ENCODE results near the gene ATG4B.

The ATG4B gene

DNA sequence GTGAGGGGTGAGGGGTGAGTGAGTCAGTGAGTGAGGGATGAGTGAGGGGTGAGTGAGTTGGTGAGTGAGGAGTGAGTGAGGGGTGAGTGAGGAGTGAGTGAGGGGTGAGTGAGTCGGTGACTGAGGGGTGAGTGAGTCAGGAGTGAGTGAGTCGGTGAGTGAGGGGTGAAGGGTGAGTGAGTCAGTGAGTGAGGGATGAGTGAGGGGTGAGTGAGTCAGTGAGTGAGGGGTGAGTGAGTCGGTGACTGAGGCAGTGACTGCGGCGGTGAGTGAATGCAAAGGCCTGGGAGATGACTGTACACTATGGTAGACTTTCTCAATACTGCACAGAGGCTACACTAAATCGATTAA, 17.1 kb upstream of the ATG4B start:
- Histone ChIP-seq H3K9me3 (ENCODE audit: control insufficient read depth, low read length) (no peaks in the 10 kb centered on the region), H3K9ac (no peak overlapping the region), H3K4me2 (ENCODE audit: low read length) (no peak overlapping the region), H3K27me3 (ENCODE audit: control insufficient read depth, insufficient read depth, low read length) (no peaks in the 10 kb centered on the region), H3K36me3 (ENCODE audit: control insufficient read depth, insufficient read depth, low read length) (no peaks in the 10 kb centered on the region), H3K79me2 (peaks cover 65% of the 10 kb centered on the region), H3K27ac (no peak overlapping the region), H2AFZ (no peak overlapping the region), H3K4me3 (ENCODE audit: low read depth, low read length) (no peak overlapping the region), H3K4me1 (peaks cover 13% of the 10 kb centered on the region)
- TF ChIP-seq, protein P1, sequence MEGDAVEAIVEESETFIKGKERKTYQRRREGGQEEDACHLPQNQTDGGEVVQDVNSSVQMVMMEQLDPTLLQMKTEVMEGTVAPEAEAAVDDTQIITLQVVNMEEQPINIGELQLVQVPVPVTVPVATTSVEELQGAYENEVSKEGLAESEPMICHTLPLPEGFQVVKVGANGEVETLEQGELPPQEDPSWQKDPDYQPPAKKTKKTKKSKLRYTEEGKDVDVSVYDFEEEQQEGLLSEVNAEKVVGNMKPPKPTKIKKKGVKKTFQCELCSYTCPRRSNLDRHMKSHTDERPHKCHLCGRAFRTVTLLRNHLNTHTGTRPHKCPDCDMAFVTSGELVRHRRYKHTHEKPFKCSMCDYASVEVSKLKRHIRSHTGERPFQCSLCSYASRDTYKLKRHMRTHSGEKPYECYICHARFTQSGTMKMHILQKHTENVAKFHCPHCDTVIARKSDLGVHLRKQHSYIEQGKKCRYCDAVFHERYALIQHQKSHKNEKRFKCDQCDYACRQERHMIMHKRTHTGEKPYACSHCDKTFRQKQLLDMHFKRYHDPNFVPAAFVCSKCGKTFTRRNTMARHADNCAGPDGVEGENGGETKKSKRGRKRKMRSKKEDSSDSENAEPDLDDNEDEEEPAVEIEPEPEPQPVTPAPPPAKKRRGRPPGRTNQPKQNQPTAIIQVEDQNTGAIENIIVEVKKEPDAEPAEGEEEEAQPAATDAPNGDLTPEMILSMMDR (IDR thresholded peaks at IDR 0.05): no peak

DNA sequence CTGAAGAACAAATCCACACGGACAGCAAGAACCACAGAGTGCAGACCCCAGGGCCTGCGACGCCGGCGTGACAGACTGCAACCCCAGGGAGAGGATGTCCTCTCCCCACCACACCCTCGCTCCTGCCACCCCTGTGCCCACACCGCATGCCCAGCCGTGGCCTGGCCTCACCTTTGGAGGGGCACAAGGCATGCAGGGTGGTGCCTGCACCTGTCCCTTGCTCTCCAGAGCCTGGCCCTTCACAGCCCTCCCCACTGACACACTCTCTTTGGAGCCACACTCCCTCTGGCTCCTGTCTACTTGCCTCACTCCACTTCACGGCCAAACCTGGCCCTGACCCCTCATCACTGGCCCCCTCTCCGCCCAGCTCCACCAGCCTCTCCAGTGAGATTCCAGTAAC, 9.8 kb upstream of the ATG4B start:
- no peak overlapping the region for H2AFZ ChIP-seq
- peaks cover 9% of the 10 kb centered on the region for H3K4me1 ChIP-seq
- no peak overlapping the region for H3K4me3 ChIP-seq (ENCODE audit: low read depth, low read length)
- H3K27me3 ChIP-seq (ENCODE audit: control insufficient read depth, insufficient read depth, low read length): no peaks in the 10 kb centered on the region
- no peaks in the 10 kb centered on the region for H3K9me3 ChIP-seq (ENCODE audit: control insufficient read depth, low read length)
- H3K36me3 ChIP-seq (ENCODE audit: control insufficient read depth, insufficient read depth, low read length): no peaks in the 10 kb centered on the region
- TF ChIP-seq, protein P1 (IDR thresholded peaks at IDR 0.05): no peak
- H3K9ac ChIP-seq: no peak overlapping the region
- H3K4me2 ChIP-seq (ENCODE audit: low read length): no peak overlapping the region
- H3K79me2 ChIP-seq: peaks cover 41% of the 10 kb centered on the region
- no peak overlapping the region for H3K27ac ChIP-seq

- no peak overlapping the region for H3K27ac ChIP-seq
These were observed 7.6 kb upstream of the ATG4B start for GRCh38 chr2:241629762-241630435.

GRCh38 chr2:241632478-241633325, 4.8 kb upstream of the ATG4B start:
- TF ChIP-seq, protein P1 (IDR thresholded peaks at IDR 0.05): no peak
- Histone ChIP-seq H3K4me1 (peaks cover 7% of the 10 kb centered on the region), H3K27me3 (ENCODE audit: control insufficient read depth, insufficient read depth, low read length) (no peaks in the 10 kb centered on the region), H3K79me2 (peaks cover 49% of the 10 kb centered on the region), H3K9ac (no peak overlapping the region), H3K36me3 (ENCODE audit: control insufficient read depth, insufficient read depth, low read length) (no peaks in the 10 kb centered on the region), H2AFZ (no peak overlapping the region), H3K9me3 (ENCODE audit: control insufficient read depth, low read length) (no peaks in the 10 kb centered on the region), H3K4me2 (ENCODE audit: low read length) (no peak overlapping the region), H3K27ac (no peak overlapping the region), H3K4me3 (ENCODE audit: low read depth, low read length) (no peak overlapping the region)

More at GRCh38 chr2:241629762-241630435, 7.6 kb upstream of the ATG4B start:
- H3K9me3 ChIP-seq (ENCODE audit: control insufficient read depth, low read length): no peaks in the 10 kb centered on the region
- H3K27me3 ChIP-seq (ENCODE audit: control insufficient read depth, insufficient read depth, low read length): no peaks in the 10 kb centered on the region
- H3K4me3 ChIP-seq (ENCODE audit: low read depth, low read length): no peak overlapping the region
- peaks cover 9% of the 10 kb centered on the region for H3K4me1 ChIP-seq
- H3K9ac ChIP-seq: no peak overlapping the region
- TF ChIP-seq, protein P1 (IDR thresholded peaks at IDR 0.05): no peak
- H3K4me2 ChIP-seq (ENCODE audit: low read length): peak overlapping the region; percentile 32
- H3K36me3 ChIP-seq (ENCODE audit: control insufficient read depth, insufficient read depth, low read length): no peaks in the 10 kb centered on the region
- H3K79me2 ChIP-seq: peaks cover 46% of the 10 kb centered on the region
- H2AFZ ChIP-seq: no peak overlapping the region

Measured in parathyroid adenoma (tissue), 2 donors.